Vagina (tissue), 2 donors: Measurements from ENCODE around the gene RRP12.

Experiments used
- POLR2AphosphoS5 ChIP-seq, 2 donors: sonication (generic); formaldehyde crosslinking; IDR thresholded peaks; one replicate each; pipeline ENCODE4 v1.9.0; 2017; ENCODE audit warnings: antibody characterized with exemption in 2 of 2, mild to moderate bottlenecking in 2 of 2, low read depth in 1 of 2; ENCODE audit not compliant: insufficient read depth in 1 of 2
- TF ChIP-seq, protein P1 (sequence below), 3 experiments: fragments of 450-650 bp in 2 of 3; fragments of 200-600 bp in 1 of 3; sonication (generic) in 1 of 3; IDR thresholded peaks; one replicate each; pipeline ENCODE4 v1.5.1; 2017 to 2019; ENCODE audit warnings: antibody characterized with exemption in 3 of 3, mild to moderate bottlenecking in 2 of 3, moderate library complexity in 2 of 3

DNA sequence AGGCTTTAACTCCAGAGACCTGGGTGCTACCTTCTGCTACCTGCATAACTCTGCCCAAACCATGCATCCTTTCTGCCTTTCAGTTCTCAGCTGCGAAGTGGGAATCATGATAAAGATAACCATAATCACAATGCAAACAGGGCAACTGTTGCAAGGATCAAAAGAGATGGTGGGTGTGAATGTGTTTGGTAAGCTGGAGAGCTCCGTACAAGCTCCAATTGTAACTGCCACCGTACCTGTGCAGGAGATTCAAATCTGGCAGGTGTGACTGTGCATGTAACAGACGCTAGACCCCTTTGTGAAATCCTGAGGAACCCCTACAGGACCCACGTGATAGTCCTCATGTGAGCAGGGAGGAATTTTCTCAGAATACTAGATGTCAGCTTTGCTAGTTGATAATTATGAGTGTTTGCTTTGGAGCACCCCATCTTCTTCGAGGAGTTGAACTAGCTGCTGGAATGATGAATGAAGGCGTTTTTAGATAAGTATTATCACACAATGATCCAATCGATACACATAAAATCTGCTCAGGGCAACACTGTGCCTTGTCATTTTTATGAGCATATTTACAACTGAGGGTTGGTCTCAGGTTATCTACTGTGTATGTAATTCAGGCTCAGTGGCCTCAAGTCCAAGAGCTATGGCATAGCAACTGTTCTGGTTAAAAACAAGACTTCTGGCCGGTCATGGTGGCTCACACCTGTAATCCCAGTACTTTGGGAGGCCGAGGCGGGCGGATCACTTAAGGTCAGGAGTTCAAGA lies 51.2 kb downstream of the RRP12 start:
- TF ChIP-seq, protein P1, sequence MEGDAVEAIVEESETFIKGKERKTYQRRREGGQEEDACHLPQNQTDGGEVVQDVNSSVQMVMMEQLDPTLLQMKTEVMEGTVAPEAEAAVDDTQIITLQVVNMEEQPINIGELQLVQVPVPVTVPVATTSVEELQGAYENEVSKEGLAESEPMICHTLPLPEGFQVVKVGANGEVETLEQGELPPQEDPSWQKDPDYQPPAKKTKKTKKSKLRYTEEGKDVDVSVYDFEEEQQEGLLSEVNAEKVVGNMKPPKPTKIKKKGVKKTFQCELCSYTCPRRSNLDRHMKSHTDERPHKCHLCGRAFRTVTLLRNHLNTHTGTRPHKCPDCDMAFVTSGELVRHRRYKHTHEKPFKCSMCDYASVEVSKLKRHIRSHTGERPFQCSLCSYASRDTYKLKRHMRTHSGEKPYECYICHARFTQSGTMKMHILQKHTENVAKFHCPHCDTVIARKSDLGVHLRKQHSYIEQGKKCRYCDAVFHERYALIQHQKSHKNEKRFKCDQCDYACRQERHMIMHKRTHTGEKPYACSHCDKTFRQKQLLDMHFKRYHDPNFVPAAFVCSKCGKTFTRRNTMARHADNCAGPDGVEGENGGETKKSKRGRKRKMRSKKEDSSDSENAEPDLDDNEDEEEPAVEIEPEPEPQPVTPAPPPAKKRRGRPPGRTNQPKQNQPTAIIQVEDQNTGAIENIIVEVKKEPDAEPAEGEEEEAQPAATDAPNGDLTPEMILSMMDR (IDR thresholded peaks at IDR 0.05), result no peak
- TF ChIP-seq POLR2AphosphoS5 (IDR thresholded peaks at IDR 0.05; ENCODE audit: insufficient read depth in 1 of 2, low read depth in 1 of 2), result no peak
